ENCODE data around the gene RBM15B. TPM values are rescaled to one million over a fixed set of nuclear protein-coding genes. Genes with fewer than 3 reads are reported as not detected.

The RBM15B gene
- total RNA-seq, 1 experiment from 2014 or later: 33.7 TPM

- no peak overlapping the region for H3K4me3 Mint-ChIP-seq (ENCODE audit: unreplicated experiment)
- DNase-seq: no peak
- no peak overlapping the region for H3K27ac Mint-ChIP-seq (ENCODE audit: unreplicated experiment)
- peaks cover 2% of the 10 kb centered on the region for H3K4me1 Mint-ChIP-seq (ENCODE audit: low read depth, unreplicated experiment)
- no TSS peak for BruUV-seq (replicated peaks)
- Histone ChIP-seq H3K27me3 (replicated peaks; ENCODE audit: control insufficient read depth, insufficient read depth, low read length) (no peaks in the 10 kb centered on the region), H3K9me3 (no peaks in the 10 kb centered on the region), H3K36me3 (ENCODE audit: control insufficient read depth, insufficient read depth, low read length) (peaks cover 4% of the 10 kb centered on the region), H3K4me3 (ENCODE audit: low read depth, low read length) (no peak overlapping the region), H3K4me1 (no peaks in the 10 kb centered on the region)
- ChIA-PET CTCF (no interaction called here), POLR2A (no interaction called here)
- TF ChIP-seq CTCF (IDR thresholded peaks at IDR 0.05; ENCODE audit: insufficient read depth in 1 of 2, low read depth in 1 of 2, low read length in 1 of 2, severe bottlenecking in 1 of 2, unreplicated experiment in 1 of 2): no peak
- no peaks in the 10 kb centered on the region for H3K9me3 Mint-ChIP-seq (ENCODE audit: unreplicated experiment)
- no peaks in the 10 kb centered on the region for H3K27me3 Mint-ChIP-seq (ENCODE audit: insufficient read depth, unreplicated experiment)
- intact Hi-C loops (cut with micrococcal nuclease; ENCODE audit: unreplicated experiment): no loop called here
- peaks cover 65% of the 10 kb centered on the region for H3K36me3 Mint-ChIP-seq (ENCODE audit: insufficient read depth, unreplicated experiment)
These were observed 10.7 kb downstream of the RBM15B start for GRCh38 chr3:51401735-51402134.

GRCh38 chr3:51403675-51404074 lies 12.6 kb downstream of the RBM15B start:
- ChIA-PET POLR2A (no interaction called here), CTCF (no interaction called here)
- no peaks in the 10 kb centered on the region for H3K4me1 ChIP-seq
- H3K27me3 ChIP-seq (replicated peaks; ENCODE audit: control insufficient read depth, insufficient read depth, low read length): no peaks in the 10 kb centered on the region
- Mint-ChIP-seq H3K27me3 (ENCODE audit: insufficient read depth, unreplicated experiment) (no peaks in the 10 kb centered on the region), H3K27ac (ENCODE audit: unreplicated experiment) (no peak overlapping the region), H3K36me3 (ENCODE audit: insufficient read depth, unreplicated experiment) (peaks cover 53% of the 10 kb centered on the region), H3K9me3 (ENCODE audit: unreplicated experiment) (no peaks in the 10 kb centered on the region), H3K4me1 (ENCODE audit: low read depth, unreplicated experiment) (no peaks in the 10 kb centered on the region), H3K4me3 (ENCODE audit: unreplicated experiment) (no peak overlapping the region)
- no peak for TF ChIP-seq CTCF (IDR thresholded peaks at IDR 0.05; ENCODE audit: insufficient read depth in 1 of 2, low read depth in 1 of 2, low read length in 1 of 2, severe bottlenecking in 1 of 2, unreplicated experiment in 1 of 2)
- DNase-seq: no peak
- H3K36me3 ChIP-seq (ENCODE audit: control insufficient read depth, insufficient read depth, low read length): peaks cover 3% of the 10 kb centered on the region
- H3K4me3 ChIP-seq (ENCODE audit: low read depth, low read length): no peak overlapping the region
- BruUV-seq (replicated peaks): no TSS peak
- H3K9me3 ChIP-seq: no peaks in the 10 kb centered on the region
- intact Hi-C loops (cut with micrococcal nuclease; ENCODE audit: unreplicated experiment): no loop called here

GRCh38 chr3:51408021-51408420 lies 16.9 kb downstream of the RBM15B start:
- H3K4me1 ChIP-seq: no peaks in the 10 kb centered on the region
- BruUV-seq (replicated peaks): no TSS peak
- Mint-ChIP-seq H3K27ac (ENCODE audit: unreplicated experiment) (no peak overlapping the region), H3K36me3 (ENCODE audit: insufficient read depth, unreplicated experiment) (peaks cover 38% of the 10 kb centered on the region), H3K4me1 (ENCODE audit: low read depth, unreplicated experiment) (no peaks in the 10 kb centered on the region), H3K4me3 (ENCODE audit: unreplicated experiment) (no peak overlapping the region), H3K27me3 (ENCODE audit: insufficient read depth, unreplicated experiment) (no peaks in the 10 kb centered on the region), H3K9me3 (ENCODE audit: unreplicated experiment) (no peaks in the 10 kb centered on the region)
- H3K9me3 ChIP-seq: no peaks in the 10 kb centered on the region
- peaks cover 1% of the 10 kb centered on the region for H3K36me3 ChIP-seq (ENCODE audit: control insufficient read depth, insufficient read depth, low read length)
- CTCF ChIA-PET: no interaction called here
- POLR2A ChIA-PET: no interaction called here
- TF ChIP-seq CTCF (IDR thresholded peaks at IDR 0.05; ENCODE audit: insufficient read depth in 1 of 2, low read depth in 1 of 2, low read length in 1 of 2, severe bottlenecking in 1 of 2, unreplicated experiment in 1 of 2): no peak
- intact Hi-C loops (cut with micrococcal nuclease; ENCODE audit: unreplicated experiment): no loop called here
- no peak overlapping the region for H3K4me3 ChIP-seq (ENCODE audit: low read depth, low read length)
- no peaks in the 10 kb centered on the region for H3K27me3 ChIP-seq (replicated peaks; ENCODE audit: control insufficient read depth, insufficient read depth, low read length)
- no peak for DNase-seq
